Stimulated activated CD8-positive, alpha-beta memory T cell treated with anti-CD3 and anti-CD28 coated beads, Interleukin-12 subunit alpha, Interleukin-12 subunit beta, amount 100 ng/mL, for 1 hour (primary cell): ENCODE results near the gene ARMC8.

Experiments used
- DNase-seq: peaks from one replicate; pipeline ENCODE4 v3.0.0-alpha.2; 2020; ENCODE audit warnings: low read depth

ARMC8 gene

GRCh38 chr3:138200424-138200823, 13.3 kb downstream of the ARMC8 start:
- no peak for DNase-seq

DNA sequence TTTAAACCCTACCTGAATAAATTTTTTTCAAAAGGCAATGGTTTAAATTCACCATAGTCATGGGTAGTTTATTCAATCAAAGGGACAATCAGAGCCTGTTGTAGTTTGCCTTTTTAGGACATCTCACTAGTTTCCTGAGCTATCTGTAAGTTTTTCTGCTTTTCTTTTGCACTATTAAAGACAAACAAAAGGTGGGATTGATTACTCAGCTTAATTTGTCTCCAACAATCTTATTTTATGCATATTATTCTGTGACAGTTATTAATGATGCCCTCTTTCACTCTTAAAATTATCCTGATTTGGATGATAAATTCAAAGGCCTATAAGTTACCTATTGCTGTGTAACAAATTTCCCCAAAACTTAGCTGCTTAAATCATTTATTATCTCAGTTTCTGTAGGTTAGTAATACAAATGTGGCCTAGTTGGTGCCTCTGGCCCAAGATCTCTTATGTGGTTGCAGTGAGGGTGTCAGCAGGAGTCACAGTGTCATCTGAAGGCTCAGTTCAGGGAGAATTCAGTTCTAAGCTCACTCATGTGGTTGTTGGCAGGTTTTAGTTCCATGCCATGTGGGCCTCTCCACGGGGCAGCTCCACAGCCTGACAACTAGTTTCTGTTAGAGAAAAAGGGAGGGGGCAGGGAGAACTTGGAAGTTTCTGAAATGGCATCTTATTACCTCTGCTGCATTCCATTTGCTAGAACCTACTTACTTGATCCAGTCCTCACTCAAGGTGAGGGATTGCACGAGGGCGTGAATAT, 16.0 kb downstream of the ARMC8 start:
- no peak for DNase-seq

DNA sequence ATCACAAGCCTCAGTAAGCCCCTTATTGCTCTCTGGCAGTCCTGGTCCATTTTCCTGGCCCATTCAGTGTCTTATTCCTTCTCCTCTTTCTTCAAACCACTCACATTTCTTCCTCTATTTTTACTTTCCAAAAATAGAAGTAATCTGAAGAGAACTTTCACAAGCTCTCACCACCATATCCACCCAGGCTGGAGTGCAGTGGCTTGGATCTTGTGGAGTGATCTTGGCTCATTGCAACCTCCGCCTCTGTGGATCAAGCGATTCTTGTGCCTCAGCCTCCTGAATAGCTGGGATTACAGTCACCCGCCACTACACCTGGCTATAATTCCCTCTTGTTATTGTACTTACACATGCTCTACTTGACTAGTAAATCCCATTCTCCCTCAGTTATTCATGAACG, 16.8 kb downstream of the ARMC8 start:
- no peak for DNase-seq

- DNase-seq: no peak
These were observed 18.4 kb downstream of the ARMC8 start for GRCh38 chr3:138205527-138205926.

DNA sequence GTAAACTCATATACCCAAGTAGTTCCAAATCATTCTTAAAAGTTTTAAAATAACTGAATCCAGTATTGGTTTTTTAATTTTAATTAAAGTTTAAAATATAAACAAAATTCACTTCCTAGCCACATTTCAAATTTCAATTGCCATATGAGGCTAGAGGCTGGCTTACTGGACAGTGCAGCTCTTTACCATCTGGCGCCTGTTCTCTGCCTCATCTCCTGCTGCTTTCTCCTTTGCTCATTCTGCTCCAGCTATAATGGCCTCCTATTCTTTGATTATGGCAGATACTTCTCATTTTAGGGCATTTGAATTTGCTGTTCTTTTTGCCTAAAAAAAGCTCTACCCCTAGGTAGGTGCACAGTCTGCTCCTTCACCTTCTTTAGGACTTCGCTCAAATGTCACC, 19.1 kb downstream of the ARMC8 start:
- no peak for DNase-seq

DNA sequence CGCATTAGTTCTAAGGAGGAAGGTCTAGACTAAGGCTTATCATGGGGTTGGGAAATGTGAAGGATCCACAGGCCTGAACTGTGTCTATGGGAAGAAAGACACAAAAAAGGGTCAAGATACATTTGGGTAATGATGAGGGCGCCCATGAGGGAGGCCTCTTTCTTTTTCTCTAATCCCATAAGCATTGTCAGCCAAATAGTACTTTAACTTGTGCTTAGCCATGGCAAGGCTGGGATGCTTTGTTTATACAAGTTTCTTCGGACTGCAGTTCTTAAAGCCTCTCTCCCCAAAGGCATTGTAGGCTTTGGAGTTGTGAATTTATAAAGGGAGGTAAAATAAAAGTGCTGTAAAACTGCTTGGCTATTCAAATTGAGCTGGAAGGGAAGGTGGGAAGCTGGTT, 23.4 kb downstream of the ARMC8 start:
- no peak for DNase-seq

GRCh38 chr3:138213398-138214085, 26.4 kb downstream of the ARMC8 start:
- no peak for DNase-seq

DNA sequence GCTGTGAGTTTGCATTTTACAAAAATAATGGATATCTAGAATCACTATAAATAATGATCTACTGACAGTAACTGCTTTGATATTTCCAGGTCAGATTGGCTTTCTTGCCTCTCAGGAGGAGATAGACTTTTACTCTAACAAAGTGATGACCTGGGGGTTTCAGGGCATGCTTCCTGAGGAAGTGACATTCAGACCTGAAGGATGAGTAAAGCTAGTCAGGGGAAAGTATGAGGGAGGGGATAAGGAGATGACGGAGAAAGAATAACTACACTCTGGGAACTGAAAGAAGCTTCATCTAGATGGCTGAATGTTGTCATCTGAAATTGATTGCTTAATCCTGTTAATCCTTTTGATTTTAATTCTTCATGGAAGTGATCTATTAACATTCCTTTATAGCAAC, 32.2 kb downstream of the ARMC8 start:
- no peak for DNase-seq

GRCh38 chr3:138220242-138220641, 33.1 kb downstream of the ARMC8 start:
- no peak for DNase-seq

DNA sequence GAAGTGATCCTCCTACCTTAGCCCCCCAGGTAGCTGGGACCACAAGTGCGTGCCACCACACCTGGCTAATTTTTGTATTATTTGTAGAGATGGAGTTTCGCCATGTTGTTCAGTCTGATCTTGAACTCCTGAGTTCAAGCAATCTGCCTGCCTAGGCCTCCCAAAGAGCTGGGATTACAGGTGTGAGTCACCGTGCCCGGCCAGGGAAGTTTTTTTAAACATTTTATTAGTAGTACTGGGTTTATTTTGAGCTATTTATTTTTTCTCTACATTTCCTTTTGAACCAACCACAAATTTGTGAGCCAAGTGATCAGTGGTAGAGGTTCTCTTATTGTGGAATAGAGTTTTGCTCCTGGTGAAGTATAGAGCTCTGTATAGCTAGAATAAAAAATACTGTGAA, 33.7 kb downstream of the ARMC8 start:
- DNase-seq: no peak

- DNase-seq: no peak
These were observed 35.2 kb downstream of the ARMC8 start for GRCh38 chr3:138222131-138222941.

DNA sequence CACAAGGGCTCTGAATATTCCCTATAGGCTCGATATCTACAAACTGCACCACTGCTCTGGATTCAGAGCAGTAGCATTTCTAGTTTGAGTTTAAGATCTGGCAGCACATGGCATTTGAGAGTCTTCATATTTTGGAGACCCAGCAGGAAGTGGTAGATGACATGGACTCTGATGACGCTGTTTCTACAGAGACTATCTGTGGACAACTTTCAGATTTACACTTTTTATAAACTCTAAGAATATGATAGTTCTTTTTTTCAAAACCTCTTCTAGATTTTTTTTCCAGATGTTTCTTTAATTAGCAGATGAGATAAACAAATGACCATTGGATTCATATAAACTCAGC, 35.8 kb downstream of the ARMC8 start:
- DNase-seq: no peak

DNA sequence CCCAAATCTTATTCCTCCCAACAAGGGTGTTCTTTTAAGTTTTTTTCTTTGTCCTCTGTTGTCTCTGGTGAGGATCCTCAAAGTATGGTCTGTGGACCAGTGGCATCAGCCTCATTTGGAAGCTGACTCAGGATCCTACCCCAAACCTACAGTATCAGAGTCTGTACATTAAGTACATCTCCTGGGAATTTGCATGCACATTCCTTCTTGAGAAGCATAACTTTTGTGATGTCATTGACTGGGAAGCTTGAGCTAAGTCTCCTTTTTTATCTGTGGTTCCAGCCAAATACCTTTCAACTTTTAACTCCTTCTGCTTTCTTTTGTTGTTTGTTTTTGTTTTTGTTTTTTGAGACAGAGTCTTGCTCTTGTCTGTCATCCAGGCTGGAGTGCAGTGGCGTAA, 40.5 kb downstream of the ARMC8 start:
- DNase-seq: no peak

GRCh38 chr3:138230525-138230924, 43.4 kb downstream of the ARMC8 start:
- no peak for DNase-seq

DNA sequence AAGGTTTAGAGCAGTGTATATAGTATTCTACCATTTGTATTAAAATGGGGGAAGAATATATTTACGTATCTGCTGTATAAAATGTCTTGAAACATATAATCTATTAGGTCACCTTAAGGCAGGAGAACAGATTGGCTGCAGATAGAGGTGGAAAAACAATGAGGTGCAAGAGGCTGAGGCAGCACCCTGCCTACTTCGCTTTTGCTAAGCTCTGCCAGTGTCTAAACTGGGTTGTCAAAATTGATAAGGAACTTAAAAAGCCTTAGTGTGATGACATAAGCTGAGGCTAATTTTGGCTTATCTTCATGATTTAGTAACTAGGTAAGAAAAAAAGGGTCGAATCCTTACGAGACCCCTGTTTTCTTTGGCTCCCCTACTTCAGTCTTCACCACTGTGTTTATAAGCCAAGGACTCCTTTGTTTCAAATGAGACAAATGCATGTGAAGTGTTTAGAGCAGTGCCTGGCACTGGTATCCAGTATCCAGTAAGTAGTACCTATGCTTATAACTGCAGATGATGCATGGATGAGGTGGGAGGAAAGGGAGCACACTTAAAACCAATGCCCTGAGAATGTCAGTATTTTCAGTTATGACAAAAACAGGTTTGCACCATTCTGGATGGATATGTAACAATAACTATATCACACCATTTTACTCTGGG, 45.7 kb downstream of the ARMC8 start:
- DNase-seq: no peak

- DNase-seq: no peak
These were observed 47.5 kb downstream of the ARMC8 start for GRCh38 chr3:138234401-138235179.

DNA sequence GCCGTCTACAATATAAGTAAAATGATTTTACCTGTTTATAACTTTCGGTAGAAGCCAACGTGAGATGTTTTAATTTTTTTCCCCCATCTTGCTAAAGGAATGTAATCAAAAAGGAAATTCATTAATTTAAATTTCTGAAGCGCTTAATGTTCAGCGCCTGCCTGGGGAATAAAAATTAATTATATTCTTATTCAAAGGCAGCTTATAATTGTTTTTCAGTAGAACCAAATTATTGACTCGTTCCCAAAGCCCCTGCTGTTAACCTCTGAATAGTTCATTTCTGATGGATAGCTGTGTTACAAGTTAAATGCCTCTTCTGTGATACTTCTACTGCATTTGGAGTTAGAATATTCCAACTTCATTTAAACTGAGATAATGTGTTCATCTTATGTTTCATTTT, 51.6 kb downstream of the ARMC8 start:
- DNase-seq: no peak

GRCh38 chr3:138241061-138241460, 54.0 kb downstream of the ARMC8 start:
- DNase-seq: no peak

GRCh38 chr3:138241676-138242075, 54.6 kb downstream of the ARMC8 start:
- no peak for DNase-seq

DNA sequence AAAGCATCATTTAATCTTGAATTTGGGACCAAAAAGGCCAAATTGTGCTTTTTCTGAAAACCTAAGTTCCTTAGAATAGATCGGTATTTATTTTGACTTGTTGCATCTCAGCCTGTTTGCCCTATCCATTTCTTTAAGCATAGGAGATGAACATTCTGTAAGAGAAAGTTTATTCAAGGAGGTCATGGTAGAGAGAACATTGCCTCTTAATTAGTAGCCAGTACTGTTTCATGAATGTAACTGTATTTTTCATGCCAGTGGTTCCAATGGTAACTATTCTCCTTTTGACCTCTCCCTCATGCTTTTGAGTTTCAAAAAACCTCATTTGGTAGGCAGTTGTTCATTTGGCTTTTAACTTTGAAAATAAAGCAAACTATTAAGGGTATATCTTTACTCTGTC, 55.4 kb downstream of the ARMC8 start:
- DNase-seq: no peak

DNA sequence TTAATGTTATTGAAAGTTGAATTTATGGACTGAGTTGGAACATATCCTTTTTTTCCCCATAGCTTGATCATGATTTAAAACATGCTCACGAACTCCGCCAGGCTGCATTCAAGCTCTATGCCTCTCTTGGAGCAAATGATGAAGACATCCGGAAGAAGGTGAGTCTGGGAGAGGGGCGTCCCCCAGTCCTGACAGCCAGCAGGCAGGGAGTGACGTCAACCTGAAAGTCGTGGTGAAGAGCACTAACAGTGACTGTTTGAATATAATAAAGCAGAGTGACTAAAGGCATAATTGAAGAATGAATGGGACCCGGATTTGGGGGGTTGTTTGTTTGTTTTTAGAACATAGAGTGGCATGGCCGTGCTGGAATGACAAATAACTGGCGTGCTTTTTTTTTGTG, 57.9 kb downstream of the ARMC8 start:
- no peak for DNase-seq

GRCh38 chr3:138249636-138250035, 62.5 kb downstream of the ARMC8 start:
- no peak for DNase-seq
